Esophagus muscularis mucosa (tissue), 4 donors: Measurements from ENCODE around the gene ADD3. TPM values are rescaled to one million over a fixed set of nuclear protein-coding genes. Genes with fewer than 3 reads are reported as not detected.

ENCODE experiments used
- DNase-seq: peaks from one replicate; pipeline ENCODE4 v3.0.0-alpha.2; 2017; ENCODE audit errors: extremely low spot score
- H3K27ac ChIP-seq, 4 donors: fragments of 200-600 bp; sonication (generic); replicated peaks in 1 of 4; 1 replicate in 3 of 4; 2 replicates in 1 of 4; pipeline ENCODE4 v1.5.1; 2016 to 2019; ENCODE audit warnings: mild to moderate bottlenecking in 1 of 4
- H3K27me3 ChIP-seq, 4 donors: fragments of 200-600 bp; sonication (generic); one replicate each; pipeline versions ENCODE4 v1.5.1 to v1.6.0; 2016 to 2019
- H3K36me3 ChIP-seq, 4 donors: fragments of 200-600 bp; sonication (generic); one replicate each; pipeline ENCODE4 v1.5.1; 2016 to 2019
- H3K4me1 ChIP-seq, 4 donors: fragments of 200-600 bp; sonication (generic); one replicate each; pipeline ENCODE4 v1.5.1; 2016 to 2019
- H3K4me3 ChIP-seq, 4 donors: fragments of 200-600 bp; sonication (generic); 1 replicate in 2 of 4; 2 replicates in 2 of 4; pipeline ENCODE4 v1.5.1; 2016 to 2019; ENCODE audit warnings: mild to moderate bottlenecking in 4 of 4, moderate library complexity in 1 of 4
- H3K9me3 ChIP-seq, 4 donors: fragments of 200-600 bp; sonication (generic); 1 replicate in 3 of 4; 2 replicates in 1 of 4; pipeline ENCODE4 v1.5.1; 2016 to 2019
- EP300 ChIP-seq: sonication (generic); formaldehyde crosslinking; IDR thresholded peaks from one replicate; pipeline ENCODE4 v1.6.1; 2017; ENCODE audit warnings: antibody characterized with exemption
- POLR2A ChIP-seq: fragments of 450-650 bp; IDR thresholded peaks from one replicate; pipeline ENCODE4 v1.6.1; 2017; ENCODE audit warnings: antibody characterized with exemption, moderate library complexity, mild to moderate bottlenecking, low read depth
- POLR2AphosphoS5 ChIP-seq, 2 donors: sonication (generic); formaldehyde crosslinking; IDR thresholded peaks; one replicate each; pipeline ENCODE4 v1.6.1; 2017; ENCODE audit warnings: antibody characterized with exemption in 2 of 2
- WGBS: methylation state at CpG from one replicate; pipeline ENCODE4 v1.1.5; 2018; 5-methylcytosine and 5-hydroxymethylcytosine counted together
- intact Hi-C: fragments of 100-400 bp; cut with DNase I; formaldehyde crosslinking; loops from one replicate; pipeline ENCODE4 v1.15.1; 2023
- total RNA-seq, 4 donors: library from RNA; depleted of rRNA; stranded (reverse); fragments of >200 nt; gene quantifications; one replicate each; pipeline versions ENCODE4 v1.1.0 to v1.2.1, GENCODE V29; 2016
- TF ChIP-seq, protein P1 (sequence below), 3 experiments: fragments of 200-600 bp in 2 of 3; fragments of 450-650 bp in 1 of 3; sonication (generic) in 2 of 3; IDR thresholded peaks; one replicate each; pipeline ENCODE4 v1.5.1; 2017 to 2019; ENCODE audit warnings: antibody characterized with exemption in 3 of 3, mild to moderate bottlenecking in 2 of 3, moderate library complexity in 1 of 3

Gene ADD3
- total RNA-seq, 4 donors from 2014 or later: 60.1 to 228 (median 99.2) TPM

GRCh38 chr10:110067960-110068770 is 60.4 kb downstream of the ADD3 start:
- Histone ChIP-seq H3K4me3 (no peak overlapping the region), H3K27ac (peak overlapping the region in 3 of 4 donors; percentile 40 to 46 (median 43)), H3K4me1 (peaks cover 38 to 47% (median 42%) of the 10 kb centered on the region in 4 donors), H3K36me3 (no peaks in the 10 kb centered on the region), H3K9me3 (no peaks in the 10 kb centered on the region), H3K27me3 (no peaks in the 10 kb centered on the region)
- no peak for TF ChIP-seq POLR2A
- no peak for TF ChIP-seq POLR2AphosphoS5 (IDR thresholded peaks at IDR 0.05)
- TF ChIP-seq EP300: no peak
- TF ChIP-seq, protein P1, sequence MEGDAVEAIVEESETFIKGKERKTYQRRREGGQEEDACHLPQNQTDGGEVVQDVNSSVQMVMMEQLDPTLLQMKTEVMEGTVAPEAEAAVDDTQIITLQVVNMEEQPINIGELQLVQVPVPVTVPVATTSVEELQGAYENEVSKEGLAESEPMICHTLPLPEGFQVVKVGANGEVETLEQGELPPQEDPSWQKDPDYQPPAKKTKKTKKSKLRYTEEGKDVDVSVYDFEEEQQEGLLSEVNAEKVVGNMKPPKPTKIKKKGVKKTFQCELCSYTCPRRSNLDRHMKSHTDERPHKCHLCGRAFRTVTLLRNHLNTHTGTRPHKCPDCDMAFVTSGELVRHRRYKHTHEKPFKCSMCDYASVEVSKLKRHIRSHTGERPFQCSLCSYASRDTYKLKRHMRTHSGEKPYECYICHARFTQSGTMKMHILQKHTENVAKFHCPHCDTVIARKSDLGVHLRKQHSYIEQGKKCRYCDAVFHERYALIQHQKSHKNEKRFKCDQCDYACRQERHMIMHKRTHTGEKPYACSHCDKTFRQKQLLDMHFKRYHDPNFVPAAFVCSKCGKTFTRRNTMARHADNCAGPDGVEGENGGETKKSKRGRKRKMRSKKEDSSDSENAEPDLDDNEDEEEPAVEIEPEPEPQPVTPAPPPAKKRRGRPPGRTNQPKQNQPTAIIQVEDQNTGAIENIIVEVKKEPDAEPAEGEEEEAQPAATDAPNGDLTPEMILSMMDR (IDR thresholded peaks at IDR 0.05): no peak
- 70% methylated on average over 4 of the region's 5 CpGs for WGBS
- intact Hi-C loops: no loop called here
- DNase-seq: no peak

DNA sequence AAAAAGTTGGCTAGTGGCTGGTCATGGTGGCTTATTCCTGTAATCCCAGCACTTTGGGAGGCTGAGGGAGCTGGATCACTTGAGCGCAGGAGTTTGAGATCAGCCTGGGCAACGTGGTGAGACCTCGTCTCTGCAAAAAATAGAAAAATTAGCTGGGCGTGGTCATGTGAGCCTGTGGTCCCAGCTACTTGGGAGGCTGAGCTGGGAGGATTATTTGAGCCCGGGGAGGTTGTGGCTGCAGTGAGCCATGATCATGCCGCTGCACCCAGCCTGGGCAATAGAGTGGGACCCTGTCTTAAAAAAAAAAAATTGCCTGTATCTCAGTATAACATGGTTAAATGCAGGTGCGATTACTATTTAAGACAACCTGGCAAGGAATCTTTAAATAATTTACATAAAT is 61.0 kb downstream of the ADD3 start:
- peak overlapping the region in 3 of 4 donors; percentile 37 to 46 (median 40) for H3K27ac ChIP-seq
- TF ChIP-seq EP300 (no peak), POLR2AphosphoS5 (IDR thresholded peaks at IDR 0.05) (no peak), POLR2A (no peak)
- TF ChIP-seq, protein P1 (IDR thresholded peaks at IDR 0.05): no peak
- no peaks in the 10 kb centered on the region for H3K36me3 ChIP-seq
- intact Hi-C loops: no loop called here
- H3K27me3 ChIP-seq: no peaks in the 10 kb centered on the region
- H3K9me3 ChIP-seq: no peaks in the 10 kb centered on the region
- no peak for DNase-seq
- no peak overlapping the region for H3K4me3 ChIP-seq
- H3K4me1 ChIP-seq: peaks cover 39 to 51% (median 47%) of the 10 kb centered on the region in 4 donors
- 80% methylated on average over 7 of the region's 7 CpGs for WGBS

GRCh38 chr10:110069502-110069982 is 61.8 kb downstream of the ADD3 start:
- no peak for DNase-seq
- no peak overlapping the region for H3K4me3 ChIP-seq
- H3K36me3 ChIP-seq: no peaks in the 10 kb centered on the region
- H3K27ac ChIP-seq: peak overlapping the region; percentile 2 to 40 (median 21)
- intact Hi-C loops: no loop called here
- 62% methylated on average over 1 of the region's 1 CpG for WGBS
- H3K27me3 ChIP-seq: no peaks in the 10 kb centered on the region
- no peaks in the 10 kb centered on the region for H3K9me3 ChIP-seq
- peaks cover 47 to 55% (median 54%) of the 10 kb centered on the region in 4 donors for H3K4me1 ChIP-seq
- no peak for TF ChIP-seq POLR2A
- no peak for TF ChIP-seq POLR2AphosphoS5 (IDR thresholded peaks at IDR 0.05)
- no peak for TF ChIP-seq EP300
- TF ChIP-seq, protein P1 (IDR thresholded peaks at IDR 0.05): no peak

GRCh38 chr10:110073896-110074295 is 66.1 kb downstream of the ADD3 start:
- Histone ChIP-seq H3K36me3 (no peaks in the 10 kb centered on the region), H3K9me3 (no peaks in the 10 kb centered on the region), H3K27me3 (no peaks in the 10 kb centered on the region), H3K4me1 (peaks cover 72 to 81% (median 74%) of the 10 kb centered on the region in 4 donors), H3K27ac (peak overlapping the region; percentile 39 to 64 (median 58)), H3K4me3 (no peak overlapping the region)
- no peak for TF ChIP-seq POLR2AphosphoS5 (IDR thresholded peaks at IDR 0.05)
- TF ChIP-seq, protein P1 (IDR thresholded peaks at IDR 0.05): no peak
- no peak for TF ChIP-seq POLR2A
- no peak for TF ChIP-seq EP300
- 71% methylated on average over 2 of the region's 2 CpGs for WGBS
- intact Hi-C loops: loop anchor here (5.0 kb wide), 1 partner anchor 62 kb away; no protein-coding TSS in a partner anchor
- DNase-seq: no peak
